Activated naive CD4-positive, alpha-beta T cell treated with anti-CD3 and anti-CD28 coated beads for 36 hours (primary cell): ENCODE measurements around the gene SCN3A. TPM values are rescaled to one million over a fixed set of nuclear protein-coding genes. Genes with fewer than 3 reads are reported as not detected.

Source experiments
- CTCF ChIA-PET: fragments of 350-600 bp; sonication (Branson Sonifier 250); formaldehyde crosslinking; loops from one replicate; lab custom pipeline; 2021; ENCODE audit warnings: antibody characterized with exemption; lab: Charles Lee
- DNase-seq: peaks from one replicate; pipeline ENCODE4 v3.0.0-alpha.2; 2020
- H3K27ac Mint-ChIP-seq: one replicate; pipeline ENCODE4 v1.8.0; 2021; ENCODE audit warnings: mild to moderate bottlenecking, mixed read lengths
- H3K27me3 Mint-ChIP-seq: one replicate; pipeline ENCODE4 v1.8.0; 2021; ENCODE audit warnings: low read depth, mixed read lengths
- H3K36me3 Mint-ChIP-seq: one replicate; pipeline ENCODE4 v1.8.0; 2021; ENCODE audit warnings: low read depth, mixed read lengths
- H3K4me1 Mint-ChIP-seq: one replicate; pipeline ENCODE4 v1.8.0; 2021; ENCODE audit warnings: low read depth, mixed read lengths
- H3K4me3 Mint-ChIP-seq: one replicate; pipeline ENCODE4 v1.8.0; 2021; ENCODE audit warnings: mild to moderate bottlenecking, moderate library complexity, mixed read lengths
- H3K9me3 Mint-ChIP-seq: one replicate; pipeline ENCODE4 v1.8.0; 2021; ENCODE audit warnings: mixed read lengths
- intact Hi-C: fragments of 100-400 bp; cut with micrococcal nuclease; formaldehyde crosslinking; loops from one replicate; pipeline ENCODE4 v1.15.1; 2023
- total RNA-seq, 2 experiments: library from RNA; stranded (reverse); gene quantifications; one replicate each; pipeline ENCODE4 v1.2.3, GENCODE V29; 2021

SCN3A gene
- total RNA-seq, 2 experiments from 2014 or later = 0.10 to 0.12 TPM

GRCh38 chr2:165067643-165068486 is 136.0 kb downstream of the SCN3A start:
- no peak for DNase-seq
- H3K9me3 Mint-ChIP-seq = no peaks in the 10 kb centered on the region
- H3K4me3 Mint-ChIP-seq = no peak overlapping the region
- H3K27me3 Mint-ChIP-seq = peaks cover 6% of the 10 kb centered on the region
- H3K36me3 Mint-ChIP-seq = no peaks in the 10 kb centered on the region
- intact Hi-C loops = no loop called here
- H3K27ac Mint-ChIP-seq = no peak overlapping the region
- H3K4me1 Mint-ChIP-seq = no peaks in the 10 kb centered on the region
- CTCF ChIA-PET = no interaction called here

DNA sequence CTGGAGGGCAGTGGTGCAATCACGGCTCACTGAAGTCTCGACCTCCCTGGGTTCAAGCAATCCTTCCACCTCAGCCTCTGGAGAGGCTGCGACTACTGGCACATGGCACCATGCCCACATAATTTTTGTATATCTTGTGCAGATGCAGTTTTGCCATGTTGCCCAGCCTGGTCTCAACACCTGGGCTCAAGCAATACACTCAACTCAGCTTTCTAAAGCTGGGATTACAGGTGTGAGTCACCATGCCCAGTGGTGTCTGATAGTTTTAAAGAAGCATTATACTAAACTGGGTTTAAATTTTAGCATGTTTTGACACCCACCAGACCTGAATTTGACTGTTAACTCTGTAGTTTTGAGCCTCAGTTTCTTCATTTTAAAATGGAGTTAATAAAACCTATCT is 139.1 kb downstream of the SCN3A start:
- CTCF ChIA-PET = no interaction called here
- DNase-seq = no peak
- H3K4me3 Mint-ChIP-seq = no peak overlapping the region
- no peaks in the 10 kb centered on the region for H3K9me3 Mint-ChIP-seq
- no peak overlapping the region for H3K27ac Mint-ChIP-seq
- H3K4me1 Mint-ChIP-seq = no peaks in the 10 kb centered on the region
- no peaks in the 10 kb centered on the region for H3K36me3 Mint-ChIP-seq
- H3K27me3 Mint-ChIP-seq = peaks cover 6% of the 10 kb centered on the region
- intact Hi-C loops = no loop called here

- Mint-ChIP-seq H3K27ac (no peak overlapping the region), H3K9me3 (no peaks in the 10 kb centered on the region), H3K36me3 (no peaks in the 10 kb centered on the region), H3K4me1 (no peaks in the 10 kb centered on the region), H3K27me3 (no peaks in the 10 kb centered on the region), H3K4me3 (no peak overlapping the region)
- intact Hi-C loops = no loop called here
- DNase-seq = no peak
- CTCF ChIA-PET = no interaction called here
Measured at GRCh38 chr2:165060411-165060810, 143.4 kb downstream of the SCN3A start.

- no peaks in the 10 kb centered on the region for H3K9me3 Mint-ChIP-seq
- CTCF ChIA-PET = interaction anchor here (0.7 kb wide), 1 partner anchor 16 kb away, joined by 4 read pairs; no protein-coding TSS in a partner anchor
- intact Hi-C loops = no loop called here
Measured at GRCh38 chr2:165058476-165059265, 145.2 kb downstream of the SCN3A start.

GRCh38 chr2:165057931-165058330 is 145.9 kb downstream of the SCN3A start:
- H3K27me3 Mint-ChIP-seq = peaks cover 3% of the 10 kb centered on the region
- H3K4me1 Mint-ChIP-seq = peaks cover 4% of the 10 kb centered on the region
- no peak overlapping the region for H3K27ac Mint-ChIP-seq
- H3K9me3 Mint-ChIP-seq = no peaks in the 10 kb centered on the region
- intact Hi-C loops = no loop called here
- H3K36me3 Mint-ChIP-seq = no peaks in the 10 kb centered on the region
- no peak overlapping the region for H3K4me3 Mint-ChIP-seq
- CTCF ChIA-PET = interaction anchor here (0.6 kb wide), 1 partner anchor 379 kb away, joined by 3 read pairs; no protein-coding TSS in a partner anchor
- no peak for DNase-seq

More at GRCh38 chr2:165058476-165059265, 145.2 kb downstream of the SCN3A start:
- Mint-ChIP-seq H3K27ac (no peak overlapping the region), H3K4me3 (no peak overlapping the region), H3K27me3 (peaks cover 3% of the 10 kb centered on the region), H3K4me1 (peaks cover 4% of the 10 kb centered on the region), H3K36me3 (no peaks in the 10 kb centered on the region)
- DNase-seq = no peak

GRCh38 chr2:165057308-165057707 is 146.5 kb downstream of the SCN3A start:
- intact Hi-C loops = no loop called here
- H3K27me3 Mint-ChIP-seq = peaks cover 3% of the 10 kb centered on the region

DNA sequence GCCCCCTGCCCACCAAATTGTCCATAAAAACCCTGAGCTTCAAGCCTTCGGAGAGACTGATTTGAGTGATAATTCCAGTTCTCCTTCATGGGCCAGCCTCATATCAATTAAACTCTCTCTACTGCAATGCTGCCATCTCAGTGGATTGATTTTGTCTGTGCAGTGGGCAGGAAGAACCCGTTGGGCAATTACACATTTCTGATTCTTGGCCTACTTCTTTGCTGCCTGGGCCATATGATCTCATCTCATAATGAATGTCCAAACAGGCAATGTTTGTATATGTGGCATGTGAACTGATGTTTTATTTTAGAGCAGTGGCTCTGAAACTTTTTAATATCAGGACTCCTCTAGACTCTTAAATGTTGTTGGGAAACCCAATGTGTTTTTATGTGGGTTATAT is 147.3 kb downstream of the SCN3A start:
- CTCF ChIA-PET = interaction anchor here (1.0 kb wide), 1 partner anchor 148 kb away, joined by 3 read pairs; no protein-coding TSS in a partner anchor
- intact Hi-C loops = no loop called here
- no peak for DNase-seq
- Mint-ChIP-seq H3K4me3 (no peak overlapping the region), H3K27me3 (peaks cover 3% of the 10 kb centered on the region), H3K27ac (no peak overlapping the region), H3K4me1 (peaks cover 4% of the 10 kb centered on the region), H3K36me3 (no peaks in the 10 kb centered on the region), H3K9me3 (no peaks in the 10 kb centered on the region)

More at GRCh38 chr2:165057308-165057707, 146.5 kb downstream of the SCN3A start:
- Mint-ChIP-seq H3K4me1 (peaks cover 4% of the 10 kb centered on the region), H3K27ac (no peak overlapping the region), H3K4me3 (no peak overlapping the region), H3K36me3 (no peaks in the 10 kb centered on the region), H3K9me3 (no peaks in the 10 kb centered on the region)
- DNase-seq = no peak
- CTCF ChIA-PET = interaction anchor here (0.6 kb wide), 1 partner anchor 380 kb away, joined by 3 read pairs; no protein-coding TSS in a partner anchor

- DNase-seq = no peak
- Mint-ChIP-seq H3K4me3 (no peak overlapping the region), H3K9me3 (no peaks in the 10 kb centered on the region), H3K27me3 (peaks cover 3% of the 10 kb centered on the region), H3K36me3 (no peaks in the 10 kb centered on the region), H3K4me1 (peaks cover 4% of the 10 kb centered on the region), H3K27ac (no peak overlapping the region)
- intact Hi-C loops = no loop called here
- CTCF ChIA-PET = interaction anchor here (1.0 kb wide), 1 partner anchor 149 kb away, joined by 3 read pairs; no protein-coding TSS in a partner anchor
Measured at GRCh38 chr2:165055082-165055851, 148.6 kb downstream of the SCN3A start.

DNA sequence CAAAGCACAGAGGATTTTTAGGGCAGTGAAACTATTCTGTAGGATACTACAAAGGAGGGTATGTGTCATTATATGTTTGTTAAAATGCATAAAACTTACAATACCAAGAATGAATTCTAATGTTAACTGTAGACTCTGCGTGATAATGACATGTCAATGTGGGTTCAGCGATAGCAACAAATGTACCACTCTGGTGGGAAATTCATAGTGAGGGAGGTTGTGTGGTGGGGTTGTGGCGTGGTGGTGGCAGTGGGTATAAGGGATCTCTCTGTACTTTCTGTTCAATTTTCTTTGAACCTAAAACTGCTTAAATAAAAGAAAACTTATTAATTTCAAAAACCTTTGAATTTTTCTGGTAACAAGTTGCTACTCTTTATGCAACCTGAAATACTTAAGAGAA is 149.2 kb downstream of the SCN3A start:
- Mint-ChIP-seq H3K36me3 (no peaks in the 10 kb centered on the region), H3K4me1 (peaks cover 4% of the 10 kb centered on the region), H3K9me3 (no peaks in the 10 kb centered on the region), H3K27ac (no peak overlapping the region), H3K27me3 (peaks cover 3% of the 10 kb centered on the region), H3K4me3 (no peak overlapping the region)
- CTCF ChIA-PET = no interaction called here
- intact Hi-C loops = no loop called here
- DNase-seq = no peak

DNA sequence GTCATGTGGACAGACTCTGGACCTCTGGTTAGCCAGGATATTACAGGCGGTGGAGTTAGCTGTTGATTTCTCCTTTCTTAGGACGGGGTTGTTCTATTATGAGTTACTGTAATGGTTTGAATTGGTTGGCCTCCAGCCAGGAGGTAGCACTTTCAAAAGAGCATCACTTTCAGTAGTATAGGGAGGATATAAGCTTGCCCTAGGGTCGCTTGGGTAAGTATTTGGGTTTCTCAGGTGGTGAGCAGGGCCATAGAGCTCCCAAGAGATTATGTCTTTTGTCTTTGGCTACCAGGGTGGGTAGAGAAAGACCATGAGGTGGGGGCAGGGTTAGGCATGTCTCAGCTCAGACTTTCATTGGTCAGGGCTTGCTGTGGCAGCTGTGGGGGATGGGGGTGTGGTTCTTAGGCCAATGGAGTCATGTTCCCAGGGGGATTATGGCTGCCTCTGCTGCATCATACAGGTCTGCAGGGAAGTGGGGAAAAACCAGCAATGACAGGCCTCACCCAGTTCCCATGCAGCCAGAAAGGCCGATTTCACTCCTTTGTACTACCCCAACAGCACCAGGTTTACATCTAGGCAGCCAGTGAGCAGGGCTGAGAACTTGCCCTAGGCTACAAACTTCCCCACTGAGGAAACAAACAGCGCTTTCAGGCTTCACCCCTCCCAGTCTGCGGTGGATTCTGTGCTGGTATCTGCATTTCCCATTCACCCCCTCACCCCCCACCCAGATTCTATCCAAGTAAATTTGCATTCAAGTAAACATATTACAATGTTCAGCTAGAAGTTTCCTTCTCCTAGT is 159.1 kb downstream of the SCN3A start:
- Mint-ChIP-seq H3K27ac (no peak overlapping the region), H3K27me3 (peaks cover 10% of the 10 kb centered on the region), H3K4me1 (no peaks in the 10 kb centered on the region), H3K9me3 (peaks cover 2% of the 10 kb centered on the region), H3K4me3 (no peak overlapping the region), H3K36me3 (no peaks in the 10 kb centered on the region)
- no peak for DNase-seq
- intact Hi-C loops = no loop called here
- CTCF ChIA-PET = no interaction called here
